Activated naive CD4-positive, alpha-beta T cell treated with anti-CD3 and anti-CD28 coated beads, Interleukin-2, amount 50 U/mL, for 24 hours (primary cell): ENCODE measurements around the gene DNAI1.

Experiments
- H3K27ac Mint-ChIP-seq: one replicate; pipeline ENCODE4 v1.8.0; 2021; ENCODE audit warnings: mild to moderate bottlenecking, mixed read lengths
- H3K27me3 Mint-ChIP-seq: one replicate; pipeline ENCODE4 v1.8.0; 2021; ENCODE audit warnings: mixed read lengths
- H3K36me3 Mint-ChIP-seq: one replicate; pipeline ENCODE4 v1.8.0; 2021; ENCODE audit warnings: mixed read lengths
- H3K4me1 Mint-ChIP-seq: one replicate; pipeline ENCODE4 v1.8.0; 2021; ENCODE audit warnings: mixed read lengths
- H3K4me3 Mint-ChIP-seq: one replicate; pipeline ENCODE4 v1.8.0; 2021; ENCODE audit warnings: mild to moderate bottlenecking, mixed read lengths
- H3K9me3 Mint-ChIP-seq: one replicate; pipeline ENCODE4 v1.8.0; 2021; ENCODE audit warnings: mixed read lengths

Gene DNAI1

DNA sequence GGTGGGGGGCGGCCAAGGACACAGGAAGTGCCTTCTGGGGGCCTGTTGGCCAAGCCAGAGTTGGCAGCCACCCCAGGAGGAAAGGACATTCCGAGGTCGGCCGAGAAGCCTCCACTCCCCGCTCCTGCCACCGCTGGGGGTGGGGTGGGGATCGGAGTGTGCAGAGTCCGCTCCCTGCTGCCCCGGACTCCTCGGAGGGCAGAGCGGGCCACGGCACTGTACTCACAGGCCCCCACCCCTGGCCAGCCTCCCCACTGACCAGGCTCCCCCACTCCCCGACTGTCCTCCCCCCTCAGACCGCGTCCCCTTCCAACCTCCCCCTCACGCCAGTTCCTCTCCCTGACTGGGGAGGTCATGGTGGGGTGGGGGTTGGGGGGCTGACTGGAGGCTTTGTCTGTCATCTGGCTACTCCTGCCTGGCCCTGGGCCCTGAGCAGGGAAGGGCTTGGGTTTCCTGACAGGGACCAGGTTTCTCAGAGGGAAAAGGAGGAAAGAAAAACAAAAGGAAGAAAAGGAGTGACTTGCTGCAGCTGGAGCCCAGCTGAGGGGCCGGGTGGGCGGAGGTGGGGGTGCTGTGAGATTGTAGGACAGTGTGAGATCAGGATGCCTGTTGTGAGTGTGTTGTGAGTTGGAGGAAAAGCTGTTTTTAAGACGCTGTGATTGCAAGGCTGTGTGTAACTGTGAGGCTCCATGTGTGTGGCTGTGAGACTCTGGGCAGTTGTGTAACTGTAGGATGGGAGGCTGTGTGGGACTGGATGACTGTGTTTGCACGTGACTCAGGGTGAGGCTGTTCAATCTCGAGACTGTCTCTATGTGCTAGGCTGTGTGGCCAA is 101.2 kb downstream of the DNAI1 start:
- Mint-ChIP-seq H3K9me3 (no peaks in the 10 kb centered on the region), H3K27me3 (peaks cover 14% of the 10 kb centered on the region), H3K27ac (no peak overlapping the region), H3K36me3 (no peaks in the 10 kb centered on the region), H3K4me1 (no peaks in the 10 kb centered on the region), H3K4me3 (no peak overlapping the region)

DNA sequence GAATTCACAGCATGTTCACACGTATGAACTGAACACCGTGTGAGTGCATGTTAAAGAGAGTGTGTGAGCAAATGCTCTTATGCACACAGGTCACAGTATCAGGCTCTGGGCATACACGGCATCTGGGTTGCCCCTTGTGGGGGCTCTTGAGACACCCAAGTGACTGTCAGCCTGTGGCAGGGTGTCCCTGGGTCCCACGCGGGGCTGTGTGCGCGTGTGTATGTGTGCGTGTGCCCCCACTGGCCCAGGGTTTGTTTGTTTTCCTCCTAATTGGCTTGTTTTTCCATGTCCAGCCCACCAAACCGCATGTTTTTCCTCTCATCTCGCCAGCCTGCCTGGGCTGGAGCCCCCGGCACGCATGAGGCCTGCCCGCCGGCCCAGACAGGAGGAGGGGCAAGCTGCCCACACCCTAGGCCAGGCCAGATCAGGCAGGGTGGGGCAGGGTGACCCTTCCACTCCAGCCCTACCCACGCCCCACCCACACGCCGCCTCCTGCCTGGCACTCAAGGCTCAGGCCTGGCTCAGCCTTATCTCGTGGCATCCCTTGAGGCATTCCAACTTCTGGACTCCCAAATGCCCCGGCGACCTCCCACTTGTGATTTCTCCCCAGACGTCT is 102.1 kb downstream of the DNAI1 start:
- Mint-ChIP-seq H3K9me3 (no peaks in the 10 kb centered on the region), H3K36me3 (no peaks in the 10 kb centered on the region), H3K4me1 (no peaks in the 10 kb centered on the region), H3K27me3 (peaks cover 16% of the 10 kb centered on the region), H3K27ac (no peak overlapping the region), H3K4me3 (no peak overlapping the region)

GRCh38 chr9:34562135-34562745 is 103.6 kb downstream of the DNAI1 start:
- H3K9me3 Mint-ChIP-seq: no peaks in the 10 kb centered on the region
- H3K36me3 Mint-ChIP-seq: no peaks in the 10 kb centered on the region
- no peak overlapping the region for H3K4me3 Mint-ChIP-seq
- H3K27me3 Mint-ChIP-seq: peaks cover 14% of the 10 kb centered on the region
- no peaks in the 10 kb centered on the region for H3K4me1 Mint-ChIP-seq
- H3K27ac Mint-ChIP-seq: no peak overlapping the region

DNA sequence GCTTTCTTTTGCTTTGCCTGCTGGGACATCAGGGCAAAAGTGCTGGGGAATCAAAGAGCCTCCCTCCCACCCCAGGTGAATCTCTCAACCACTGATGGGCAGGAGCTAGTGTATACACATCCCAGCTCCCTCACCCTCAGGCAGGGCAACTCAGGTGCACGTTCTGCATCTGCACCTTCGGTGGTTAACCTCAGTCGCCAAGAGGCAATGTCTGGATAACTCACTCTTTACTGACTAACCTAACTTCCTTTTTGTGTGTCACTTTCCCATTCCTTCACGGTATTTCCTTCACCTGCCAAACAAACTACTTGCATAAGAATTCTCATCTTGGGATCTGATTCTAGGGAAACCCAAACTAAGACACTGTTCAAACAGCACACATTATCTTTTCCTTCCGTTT is 104.7 kb downstream of the DNAI1 start:
- Mint-ChIP-seq H3K27me3 (peaks cover 11% of the 10 kb centered on the region), H3K27ac (no peak overlapping the region), H3K4me1 (no peaks in the 10 kb centered on the region), H3K4me3 (no peak overlapping the region), H3K9me3 (no peaks in the 10 kb centered on the region), H3K36me3 (no peaks in the 10 kb centered on the region)

DNA sequence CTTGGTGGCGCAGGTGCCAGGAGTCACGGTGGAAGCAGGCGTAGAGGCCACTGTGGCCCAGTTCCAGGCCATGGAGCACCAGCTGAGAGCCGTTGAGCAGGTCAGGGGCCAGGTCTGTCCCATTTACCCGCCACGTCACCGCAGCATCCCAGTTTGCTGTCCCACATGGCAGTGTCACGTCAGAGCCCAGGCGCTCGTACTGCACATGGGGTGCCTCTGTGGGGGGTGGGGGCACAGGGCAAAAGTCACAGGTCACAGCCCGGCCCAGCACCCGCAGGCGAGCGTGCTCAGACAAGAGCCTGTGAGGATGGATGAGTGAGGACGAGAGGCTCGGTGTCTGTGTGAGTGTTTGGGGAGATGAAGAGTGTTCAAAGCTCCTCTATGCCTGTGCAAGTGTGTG is 106.0 kb downstream of the DNAI1 start:
- Mint-ChIP-seq H3K4me1 (no peaks in the 10 kb centered on the region), H3K27me3 (peaks cover 9% of the 10 kb centered on the region), H3K9me3 (no peaks in the 10 kb centered on the region), H3K27ac (no peak overlapping the region), H3K36me3 (no peaks in the 10 kb centered on the region), H3K4me3 (no peak overlapping the region)

DNA sequence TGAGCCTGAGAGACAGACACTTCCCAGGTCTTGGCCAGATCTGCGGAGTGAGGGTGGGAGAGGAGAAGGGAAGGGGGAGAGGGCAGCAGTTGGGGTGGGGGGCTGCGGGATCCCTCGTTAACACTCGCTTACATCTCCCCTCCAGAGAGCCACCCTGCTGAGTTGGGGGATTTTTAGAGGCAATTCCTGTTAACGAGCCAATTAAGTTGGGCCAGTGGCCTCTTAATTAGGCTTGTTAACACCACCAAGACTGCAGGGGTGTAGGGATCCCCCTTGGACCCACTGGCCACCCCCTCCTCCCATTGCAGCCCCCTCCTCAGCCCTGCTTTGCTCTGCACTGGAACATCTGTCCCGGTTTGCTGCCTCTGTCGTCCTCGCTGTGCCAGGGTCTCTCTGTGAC is 107.3 kb downstream of the DNAI1 start:
- peaks cover 5% of the 10 kb centered on the region for H3K27me3 Mint-ChIP-seq
- H3K9me3 Mint-ChIP-seq: no peaks in the 10 kb centered on the region
- H3K27ac Mint-ChIP-seq: no peak overlapping the region
- H3K4me1 Mint-ChIP-seq: no peaks in the 10 kb centered on the region
- H3K36me3 Mint-ChIP-seq: no peaks in the 10 kb centered on the region
- H3K4me3 Mint-ChIP-seq: no peak overlapping the region

DNA sequence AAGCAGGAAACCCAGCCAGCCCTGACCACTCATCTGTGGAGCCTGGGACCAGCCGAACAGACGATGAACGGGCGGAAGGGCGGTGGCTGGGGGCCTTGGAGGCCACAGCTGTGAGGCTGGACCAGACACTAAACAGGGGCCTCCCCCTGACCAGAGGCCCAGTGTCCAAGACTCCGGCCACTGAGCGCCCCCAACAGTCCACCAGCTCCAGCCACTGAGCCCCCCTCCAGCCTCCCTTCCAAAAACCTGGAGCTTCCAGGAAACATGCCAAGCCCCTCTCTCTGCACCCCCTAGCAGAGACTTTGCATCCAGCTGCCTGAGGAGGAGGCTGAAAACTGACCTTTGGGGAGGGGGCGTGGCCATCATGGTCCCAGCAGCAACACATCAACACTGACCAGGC is 107.7 kb downstream of the DNAI1 start:
- Mint-ChIP-seq H3K27ac (no peak overlapping the region), H3K4me3 (no peak overlapping the region), H3K27me3 (peaks cover 5% of the 10 kb centered on the region), H3K9me3 (no peaks in the 10 kb centered on the region), H3K36me3 (no peaks in the 10 kb centered on the region), H3K4me1 (no peaks in the 10 kb centered on the region)

- Mint-ChIP-seq H3K27me3 (peaks cover 5% of the 10 kb centered on the region), H3K27ac (no peak overlapping the region), H3K9me3 (no peaks in the 10 kb centered on the region), H3K4me1 (no peaks in the 10 kb centered on the region), H3K36me3 (no peaks in the 10 kb centered on the region), H3K4me3 (no peak overlapping the region)
Measured at GRCh38 chr9:34566972-34567371, 108.4 kb downstream of the DNAI1 start.

GRCh38 chr9:34568133-34568532 is 109.5 kb downstream of the DNAI1 start:
- H3K36me3 Mint-ChIP-seq: no peaks in the 10 kb centered on the region
- H3K4me1 Mint-ChIP-seq: no peaks in the 10 kb centered on the region
- no peak overlapping the region for H3K27ac Mint-ChIP-seq
- H3K27me3 Mint-ChIP-seq: peaks cover 5% of the 10 kb centered on the region
- no peak overlapping the region for H3K4me3 Mint-ChIP-seq
- no peaks in the 10 kb centered on the region for H3K9me3 Mint-ChIP-seq

- Mint-ChIP-seq H3K27ac (no peak overlapping the region), H3K9me3 (no peaks in the 10 kb centered on the region), H3K4me1 (no peaks in the 10 kb centered on the region), H3K27me3 (peaks cover 5% of the 10 kb centered on the region), H3K36me3 (no peaks in the 10 kb centered on the region), H3K4me3 (no peak overlapping the region)
Measured at GRCh38 chr9:34568774-34569173, 110.2 kb downstream of the DNAI1 start.

DNA sequence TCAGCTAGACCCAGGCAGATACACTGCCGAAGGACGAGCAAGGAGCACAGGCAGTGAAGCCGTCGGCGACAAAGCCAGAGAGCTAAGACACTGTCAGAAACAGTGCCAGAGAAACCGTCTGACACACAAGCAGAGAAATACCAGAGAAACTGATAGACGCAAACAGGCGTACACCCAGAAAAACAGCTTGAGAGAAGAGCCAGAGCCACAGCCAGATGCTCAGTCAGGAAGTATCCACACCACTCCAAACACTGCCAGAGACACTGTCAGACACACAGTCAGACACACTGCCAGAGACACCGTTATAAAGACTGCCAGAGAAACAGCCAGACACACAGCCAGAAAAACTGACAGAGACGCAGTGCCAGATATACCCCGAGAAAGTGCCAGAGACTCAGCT is 111.8 kb downstream of the DNAI1 start:
- Mint-ChIP-seq H3K27me3 (peaks cover 6% of the 10 kb centered on the region), H3K4me3 (no peak overlapping the region), H3K9me3 (no peaks in the 10 kb centered on the region), H3K4me1 (no peaks in the 10 kb centered on the region), H3K27ac (no peak overlapping the region), H3K36me3 (no peaks in the 10 kb centered on the region)
